ENCODE results near the gene C11orf86.
"Not testable (repeated sequence)": the region's sequence is repeated elsewhere in the genome, so short reads cannot be mapped to it uniquely, and the experiment has no call there.

C11orf86 gene

DNA sequence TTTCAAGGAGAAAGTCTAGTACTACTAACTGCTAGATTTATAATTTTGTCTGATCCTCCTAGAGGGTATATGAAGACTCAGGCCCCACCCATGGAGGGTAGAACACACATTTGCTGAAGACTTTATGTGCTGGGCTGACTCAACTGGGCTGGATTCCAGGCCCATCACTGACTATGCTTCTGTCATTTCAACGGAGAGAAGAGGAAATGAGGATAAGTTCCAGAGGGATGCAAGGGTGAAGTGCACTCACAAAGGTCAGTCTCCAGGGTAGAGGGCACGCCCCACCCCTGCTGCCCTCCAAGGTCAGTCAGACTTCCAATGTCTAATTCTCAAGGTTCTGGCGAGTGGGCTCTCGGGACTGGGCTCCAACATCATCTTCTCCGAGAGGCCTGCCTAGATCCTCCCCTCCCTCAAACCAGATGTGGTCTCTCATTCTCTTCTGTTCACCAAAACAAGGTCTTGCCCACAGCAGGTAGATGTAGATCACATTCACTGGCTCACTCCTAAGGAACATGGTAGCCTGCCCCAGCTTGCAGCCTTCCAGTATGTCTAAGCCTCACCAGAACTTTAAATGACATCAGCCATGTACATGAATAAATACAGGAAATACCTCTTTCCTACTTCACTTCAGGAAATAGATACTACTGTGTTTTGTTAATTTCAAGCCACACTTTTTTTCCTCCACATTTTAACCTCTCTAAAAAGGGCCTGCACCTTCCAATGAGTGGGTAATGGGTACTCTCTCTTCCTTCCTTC is 7.3 kb upstream of the C11orf86 start:
- DNase-seq (ENCODE audit: low read depth) = no peak

DNA sequence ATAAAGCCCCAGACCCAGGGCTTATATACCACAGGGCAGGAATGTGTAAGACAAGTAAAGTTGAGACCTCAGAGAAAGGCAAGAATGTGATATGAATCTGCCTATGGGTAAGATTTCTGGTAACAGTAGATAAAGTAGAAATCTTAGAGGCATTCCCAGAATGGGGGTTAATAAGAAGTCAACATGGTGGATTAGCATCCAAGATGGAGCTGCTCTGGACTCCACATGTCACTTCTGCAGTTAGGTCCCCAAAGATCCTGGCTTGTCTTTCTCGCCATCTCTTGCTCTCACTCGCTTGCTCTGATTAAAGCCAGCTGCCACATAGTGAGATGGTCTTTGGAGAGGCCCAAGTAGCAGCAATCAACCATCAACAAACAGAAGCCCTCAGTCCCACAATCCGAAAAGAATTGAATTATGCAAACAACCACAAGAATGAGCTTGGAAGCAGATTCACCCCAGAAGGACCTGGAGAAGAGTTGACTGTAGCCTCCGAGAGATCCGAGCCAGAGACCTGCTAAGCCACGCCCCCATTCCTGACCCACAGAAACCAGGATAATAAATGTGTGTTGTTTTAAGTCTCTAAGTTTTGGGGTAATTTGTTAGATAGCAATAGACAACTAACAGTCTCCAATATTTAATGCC is 5.4 kb upstream of the C11orf86 start:
- DNase-seq (ENCODE audit: low read depth) = no peak

DNA sequence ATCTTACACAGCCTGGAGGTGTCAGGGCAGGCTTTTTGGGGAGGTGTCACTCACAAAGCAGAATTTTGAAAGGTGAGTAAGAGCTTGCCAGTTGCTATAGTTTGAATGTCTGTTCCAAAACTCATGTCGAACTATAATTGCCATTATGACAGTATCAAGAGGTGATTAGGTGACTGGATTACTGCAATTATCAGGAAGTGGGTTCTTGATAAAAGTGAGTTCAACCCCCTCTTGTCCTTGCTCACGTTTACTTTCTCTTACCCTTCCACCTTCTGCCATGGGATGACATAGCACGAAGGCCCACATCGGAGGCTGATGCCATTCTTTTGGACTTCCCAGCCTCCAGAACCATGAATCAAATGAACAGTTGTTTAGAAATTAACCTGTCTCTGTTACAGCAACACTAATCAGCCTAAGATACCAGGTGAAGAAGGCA is 4.7 kb upstream of the C11orf86 start:
- DNase-seq (ENCODE audit: low read depth) = no peak

DNA sequence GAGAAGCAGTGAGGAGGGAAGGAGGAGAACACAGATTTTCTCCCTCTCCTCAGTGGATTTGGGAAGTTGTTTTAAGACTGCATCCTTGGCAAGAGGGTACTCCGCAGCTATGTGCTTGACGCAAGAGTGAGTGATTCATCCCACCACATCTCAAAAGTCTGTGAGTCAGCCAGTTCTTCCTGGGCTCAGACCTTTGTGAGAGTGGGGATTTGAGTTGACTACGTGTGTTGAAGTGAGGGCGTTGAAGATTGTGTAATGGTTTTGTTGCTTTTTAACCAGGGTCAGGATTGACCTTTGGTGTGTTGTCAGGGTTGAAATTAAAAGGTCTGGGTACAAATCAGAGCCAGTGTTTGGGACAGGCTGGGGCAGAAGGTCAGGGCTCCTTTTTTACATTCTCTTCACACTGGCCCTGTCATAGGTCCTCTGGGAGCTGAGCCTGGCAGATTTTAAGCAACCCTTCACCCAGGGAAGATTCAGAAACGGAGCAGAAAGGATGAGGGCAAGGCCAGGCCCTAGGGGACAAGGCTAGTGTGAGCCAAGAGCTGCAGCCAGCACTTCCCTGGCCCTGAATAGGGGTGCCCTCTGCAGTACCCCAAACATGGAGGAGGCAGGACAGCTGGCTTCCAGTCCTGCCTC is 4.2 kb upstream of the C11orf86 start:
- no peak for DNase-seq (ENCODE audit: low read depth)

DNA sequence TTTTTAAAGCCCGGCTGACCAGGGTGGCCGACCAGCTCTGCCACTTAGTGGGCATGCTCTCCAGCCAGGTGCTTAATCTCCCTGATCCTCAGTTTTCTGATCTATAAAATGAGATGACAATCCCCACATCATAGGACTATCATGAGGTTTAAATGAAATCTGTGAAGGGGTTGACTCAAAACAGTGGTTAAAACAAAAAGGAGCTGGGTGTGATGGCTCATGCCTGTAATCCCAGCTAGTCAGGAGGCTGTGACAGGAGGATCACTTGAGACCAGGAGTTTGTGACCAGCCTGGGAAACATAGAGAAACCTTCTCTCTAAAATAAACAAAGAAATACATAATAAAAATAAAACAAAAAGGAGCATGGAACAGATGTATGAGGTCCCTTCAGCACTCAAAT is 3.6 kb upstream of the C11orf86 start:
- DNase-seq (ENCODE audit: low read depth) = no peak

DNA sequence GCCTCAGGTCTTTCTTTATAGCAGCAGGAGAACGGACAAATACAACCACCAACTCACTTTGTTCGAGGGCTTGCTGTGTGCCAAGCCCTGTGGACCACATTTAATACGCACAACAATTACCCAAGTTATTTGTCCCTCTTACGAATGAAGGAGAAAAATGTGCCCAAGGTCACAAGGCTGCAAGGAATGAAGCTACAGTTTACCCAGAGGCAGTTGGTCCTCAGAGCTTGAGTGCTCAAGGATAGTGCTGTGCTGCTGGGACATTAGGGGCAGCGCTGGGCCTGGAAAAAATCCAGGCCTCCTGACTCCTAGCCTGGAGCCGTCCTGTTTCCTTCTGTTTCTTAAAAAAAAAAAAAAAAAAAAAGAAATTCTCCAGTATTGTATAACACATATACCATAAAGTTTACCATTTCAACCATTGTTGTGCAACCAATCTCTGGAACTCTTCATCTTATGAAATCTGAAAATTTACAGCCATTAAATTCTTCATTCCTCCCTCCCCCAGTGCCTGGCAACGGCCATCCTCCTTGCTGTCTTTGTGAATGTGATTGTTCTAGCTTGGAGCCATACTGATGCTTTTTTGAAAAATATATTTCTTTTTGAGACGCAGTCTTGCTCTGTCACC is 1.0 kb upstream of the C11orf86 start:
- no peak for DNase-seq (ENCODE audit: low read depth)

DNA sequence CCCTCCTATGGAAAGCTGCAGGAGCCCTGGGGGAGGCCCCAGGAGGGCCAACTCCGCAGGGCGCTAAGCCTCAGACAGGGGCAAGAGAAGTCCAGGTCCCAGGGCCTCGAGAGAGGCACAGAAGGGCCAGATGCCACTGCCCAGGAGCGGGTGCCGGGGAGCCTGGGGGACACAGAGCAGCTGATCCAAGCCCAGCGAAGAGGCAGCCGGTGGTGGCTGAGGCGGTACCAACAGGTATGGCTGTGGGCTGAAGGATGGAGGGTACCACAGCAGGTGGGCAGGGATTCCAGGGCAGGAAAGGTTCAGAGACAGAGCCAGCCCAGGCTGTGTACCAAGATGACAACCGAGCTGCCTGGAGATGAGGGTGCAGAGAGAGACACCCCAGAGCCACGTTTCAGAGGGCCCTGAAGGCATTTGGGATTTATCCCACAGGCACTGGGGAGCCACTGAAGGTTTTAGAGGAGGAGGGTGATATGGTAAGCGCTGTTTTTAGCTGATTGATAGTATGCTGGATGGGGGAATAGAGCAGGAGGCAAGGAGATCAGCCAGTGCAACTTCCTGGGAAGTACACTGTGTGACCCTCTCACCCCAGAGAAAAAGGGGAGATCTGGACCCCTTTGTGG is 412 bp downstream of the C11orf86 start:
- no peak for DNase-seq (ENCODE audit: low read depth)

DNA sequence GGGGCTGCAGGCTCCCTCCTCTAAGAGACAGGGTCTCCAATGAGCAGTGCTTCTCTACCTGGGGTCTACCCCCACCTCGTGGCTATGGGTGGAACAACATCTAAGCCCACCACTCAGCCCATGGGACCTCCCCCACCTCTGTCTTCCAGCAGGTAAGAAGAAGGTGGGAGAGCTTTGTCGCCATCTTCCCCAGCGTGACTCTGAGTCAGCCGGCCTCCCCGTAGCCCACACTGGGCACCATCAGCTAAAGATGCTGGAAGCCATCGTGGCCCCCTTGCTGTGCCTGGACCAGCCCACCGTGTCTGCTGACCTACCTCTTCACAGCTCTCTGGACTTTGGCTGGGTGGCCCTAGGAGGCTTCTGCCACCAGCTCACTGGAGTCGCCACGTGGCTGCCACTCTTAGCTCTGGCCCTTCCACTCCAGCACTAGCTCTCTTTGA is 944 bp downstream of the C11orf86 start:
- DNase-seq (ENCODE audit: low read depth) = no peak

DNA sequence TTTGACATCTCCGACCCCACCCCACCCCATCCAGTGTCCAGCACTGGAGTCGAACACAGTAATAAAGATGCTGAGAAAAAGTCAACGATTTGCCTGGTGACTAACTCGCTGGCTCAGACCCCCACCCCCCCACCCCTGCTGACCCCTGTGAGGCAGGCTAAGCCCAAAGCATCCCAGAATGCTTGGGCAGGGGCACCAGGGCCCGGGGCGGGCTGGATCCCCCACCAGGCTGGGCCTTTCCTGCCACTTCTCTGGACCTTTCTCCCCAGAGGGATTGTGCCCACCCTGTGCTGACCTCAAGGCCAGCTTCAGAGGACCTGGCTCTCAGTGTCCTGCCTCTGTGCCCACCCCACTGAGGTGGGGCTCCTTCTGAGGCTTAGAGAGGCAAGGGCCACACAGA is 1.8 kb downstream of the C11orf86 start:
- DNase-seq (ENCODE audit: low read depth) = no peak

- no peak for DNase-seq (ENCODE audit: low read depth)
These were observed 3.1 kb downstream of the C11orf86 start for GRCh38 chr11:66978229-66978628.

- DNase-seq (ENCODE audit: low read depth) = no peak
These were observed 3.6 kb downstream of the C11orf86 start for GRCh38 chr11:66978717-66979116.

- no peak for DNase-seq (ENCODE audit: low read depth)
These were observed 4.4 kb downstream of the C11orf86 start for GRCh38 chr11:66979336-66979980.

DNA sequence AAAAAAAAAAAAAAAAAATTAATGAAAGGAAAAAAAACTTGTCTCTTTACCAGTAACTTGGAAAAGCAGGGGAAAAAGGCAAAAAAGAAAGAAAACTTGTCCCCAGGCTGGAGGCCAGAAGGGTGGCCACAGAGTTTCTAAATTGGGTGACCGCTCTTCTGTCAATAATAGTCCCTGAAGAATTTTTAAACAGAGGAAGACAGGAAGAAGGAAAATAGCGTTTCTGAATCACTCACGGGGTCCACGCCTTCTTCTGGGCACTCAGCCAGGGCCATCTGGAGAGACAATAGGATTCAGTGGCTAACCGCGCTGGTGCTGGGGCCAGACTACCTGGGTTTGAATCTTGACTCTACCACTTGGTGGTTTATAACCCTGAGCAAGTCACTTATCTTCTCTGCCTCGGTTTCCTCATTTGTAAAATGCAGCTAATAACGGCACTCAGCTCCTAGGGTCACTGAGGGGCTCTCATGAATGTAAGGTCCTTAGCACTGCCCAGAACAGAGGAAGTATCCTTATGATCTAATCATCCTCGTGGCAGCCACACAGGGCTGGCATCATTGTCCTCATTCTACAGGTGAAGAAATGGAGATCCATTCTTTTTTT is 7.0 kb downstream of the C11orf86 start:
- no peak for DNase-seq (ENCODE audit: low read depth)

GRCh38 chr11:66983275-66983924 is 8.3 kb downstream of the C11orf86 start:
- no peak for DNase-seq (ENCODE audit: low read depth)

- no peak for DNase-seq (ENCODE audit: low read depth)
These were observed 10.5 kb downstream of the C11orf86 start for GRCh38 chr11:66985508-66986177.

DNA sequence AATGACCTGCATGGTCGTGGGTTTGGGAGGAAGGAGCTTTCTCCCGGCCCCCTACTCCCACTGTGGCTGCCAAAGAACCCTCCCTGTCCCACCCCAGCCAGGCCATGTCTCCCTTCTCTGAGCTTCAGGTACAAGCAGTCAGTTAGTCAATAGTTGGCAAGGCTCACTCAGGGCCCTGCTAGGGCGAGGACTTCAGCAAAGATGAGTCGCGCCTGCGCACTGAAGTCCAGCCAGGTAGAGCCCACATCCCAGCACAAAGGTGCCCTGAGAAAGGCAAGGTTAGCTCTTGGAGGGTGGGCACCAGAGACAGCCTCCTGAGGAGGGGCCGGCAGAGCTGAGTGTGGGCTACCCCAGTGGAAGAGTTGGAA is 11.1 kb downstream of the C11orf86 start:
- DNase-seq (ENCODE audit: low read depth) = no peak

DNA sequence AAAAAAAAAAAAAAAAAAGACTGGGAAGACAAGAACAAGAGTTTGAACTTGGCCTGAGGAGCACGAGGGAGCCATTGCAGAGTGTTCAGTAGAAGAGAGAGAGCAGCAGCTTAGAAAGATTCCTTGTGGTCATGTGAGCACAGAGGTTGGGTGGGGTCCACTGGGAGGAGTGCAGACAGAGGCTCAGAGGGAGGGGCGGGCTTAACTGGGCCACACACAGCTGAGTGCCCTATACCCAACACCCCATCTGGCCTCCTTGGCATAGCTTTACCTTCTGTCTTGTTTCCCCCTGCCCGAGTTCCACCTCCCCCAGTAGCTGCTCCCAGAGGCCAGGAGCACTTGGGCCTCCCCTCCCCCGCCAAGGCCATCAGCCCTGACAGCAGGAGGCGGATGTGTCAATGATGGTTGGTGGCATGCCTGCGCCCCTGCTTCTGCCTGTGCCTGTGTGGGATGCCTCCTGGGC is 12.1 kb downstream of the C11orf86 start:
- DNase-seq (ENCODE audit: low read depth) = no peak

DNA sequence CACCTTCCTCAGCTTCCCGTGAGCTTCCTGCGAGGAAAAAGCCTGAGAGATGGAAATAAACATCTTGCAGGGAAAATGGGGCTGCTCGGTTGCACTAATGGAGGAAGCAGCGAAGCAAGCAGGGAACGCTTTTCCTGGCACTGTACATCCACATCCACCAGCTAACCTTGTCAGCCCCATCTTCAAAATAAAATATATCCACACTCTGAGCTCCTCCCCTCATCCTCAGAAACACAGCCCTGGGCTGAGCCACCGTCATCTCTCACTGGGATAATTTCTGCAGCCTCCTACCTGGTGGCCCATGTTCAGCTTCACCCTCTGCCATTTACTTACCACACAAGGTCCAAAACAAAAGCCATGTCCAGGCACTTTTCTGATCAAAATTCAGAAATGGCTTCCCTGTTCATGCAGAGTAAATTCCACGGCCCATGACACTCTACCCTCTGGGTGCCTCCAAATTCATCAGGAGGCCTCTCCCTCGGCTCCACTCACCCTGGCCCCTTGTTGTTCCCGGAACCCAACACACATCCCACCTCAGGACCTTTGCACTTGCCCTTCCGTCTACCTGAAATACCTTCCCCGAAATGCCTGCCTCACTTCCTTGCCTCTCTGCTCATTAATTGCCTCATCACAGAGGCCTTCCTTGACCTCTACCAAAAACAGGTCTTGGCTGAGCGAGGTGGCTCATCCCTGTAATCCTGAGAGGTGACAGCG is 13.0 kb downstream of the C11orf86 start:
- DNase-seq (ENCODE audit: low read depth) = no peak

DNA sequence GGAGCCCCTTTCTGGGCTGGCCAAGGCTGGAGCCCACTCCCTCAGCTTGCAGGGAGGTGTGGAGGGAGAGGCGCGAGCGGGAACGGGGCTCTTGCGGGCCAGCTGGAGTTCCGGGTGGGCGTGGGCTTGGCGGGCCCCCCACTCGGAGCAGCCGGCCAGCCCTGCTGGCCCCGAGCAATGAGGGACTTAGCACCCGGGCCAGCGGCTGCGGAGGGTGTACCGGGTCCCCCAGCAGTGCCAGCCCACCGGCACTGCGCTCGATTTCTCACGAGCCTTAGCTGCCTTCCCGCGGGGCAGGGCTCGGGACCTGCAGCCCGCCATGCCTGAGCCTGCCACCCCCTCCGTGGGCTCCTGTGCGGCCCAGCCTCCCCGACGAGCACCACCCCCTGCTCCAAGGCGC is 13.6 kb downstream of the C11orf86 start:
- not testable (repeated sequence) for DNase-seq (ENCODE audit: low read depth)

DNA sequence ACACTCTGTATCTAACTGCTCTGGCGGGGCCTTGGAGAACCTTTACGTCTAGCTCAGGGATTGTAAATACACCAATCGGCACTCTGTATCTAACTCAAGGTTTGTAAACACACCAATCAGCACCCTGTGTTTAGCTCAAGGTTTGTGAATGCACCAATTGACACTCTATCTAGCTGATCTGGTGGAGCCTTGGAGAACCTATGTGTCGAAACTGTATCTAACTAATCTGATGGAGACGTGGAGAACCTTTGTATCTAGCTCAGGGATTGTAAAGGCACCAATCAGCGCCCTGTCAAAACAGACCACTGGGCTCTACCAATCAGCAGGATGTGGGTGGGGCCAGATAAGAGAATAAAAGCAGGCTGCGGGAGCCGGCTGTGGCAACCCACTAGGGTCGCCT is 14.3 kb downstream of the C11orf86 start:
- not testable (repeated sequence) for DNase-seq (ENCODE audit: low read depth)

Data from T-helper 22 cell (primary cell).